ENCODE measurements around the gene ZNF140. TPM values are rescaled to one million over a fixed set of nuclear protein-coding genes. Genes with fewer than 3 reads are reported as not detected.

ZNF140 gene
- total RNA-seq, 4 donors from 2014 or later: 20.7 to 38.1 (median 28.0) TPM

DNA sequence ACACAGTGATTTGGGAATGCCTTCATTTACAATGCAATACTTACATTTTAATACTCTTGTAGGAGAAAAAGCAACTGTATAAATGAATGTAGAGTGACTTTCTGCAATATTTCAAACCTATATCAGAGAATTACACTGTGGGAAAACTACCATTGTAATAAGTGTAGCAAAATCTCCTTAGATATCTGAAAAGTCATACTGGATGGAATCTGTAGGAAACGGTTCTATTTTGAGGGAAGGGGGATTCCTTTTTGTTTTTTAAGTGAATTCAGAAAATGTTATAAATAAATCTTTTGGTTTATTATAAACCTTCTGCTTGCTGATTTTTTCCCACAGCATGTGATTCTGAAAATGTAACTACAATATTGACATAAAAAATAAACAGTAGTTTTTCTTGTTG, 26.4 kb downstream of the ZNF140 start:
- Histone ChIP-seq H3K9me3 (peaks cover 20% of the 10 kb centered on the region), H3K4me3 (replicated peaks in 1 of 3) (no peak overlapping the region), H3K36me3 (peaks cover 47 to 62% of the 10 kb centered on the region in 2 donors), H3K27me3 (no peaks in the 10 kb centered on the region), H3K4me1 (no peaks in the 10 kb centered on the region), H3K27ac (no peak overlapping the region)
- intact Hi-C loops (cut with DNase I): no loop called here
- DNase-seq: no peak
- 95 to 98% methylated on average over 1 of the region's 1 CpG for WGBS, 2 donors
- TF ChIP-seq POLR2A (IDR thresholded peaks at IDR 0.05): no peak
- TF ChIP-seq, protein P1, sequence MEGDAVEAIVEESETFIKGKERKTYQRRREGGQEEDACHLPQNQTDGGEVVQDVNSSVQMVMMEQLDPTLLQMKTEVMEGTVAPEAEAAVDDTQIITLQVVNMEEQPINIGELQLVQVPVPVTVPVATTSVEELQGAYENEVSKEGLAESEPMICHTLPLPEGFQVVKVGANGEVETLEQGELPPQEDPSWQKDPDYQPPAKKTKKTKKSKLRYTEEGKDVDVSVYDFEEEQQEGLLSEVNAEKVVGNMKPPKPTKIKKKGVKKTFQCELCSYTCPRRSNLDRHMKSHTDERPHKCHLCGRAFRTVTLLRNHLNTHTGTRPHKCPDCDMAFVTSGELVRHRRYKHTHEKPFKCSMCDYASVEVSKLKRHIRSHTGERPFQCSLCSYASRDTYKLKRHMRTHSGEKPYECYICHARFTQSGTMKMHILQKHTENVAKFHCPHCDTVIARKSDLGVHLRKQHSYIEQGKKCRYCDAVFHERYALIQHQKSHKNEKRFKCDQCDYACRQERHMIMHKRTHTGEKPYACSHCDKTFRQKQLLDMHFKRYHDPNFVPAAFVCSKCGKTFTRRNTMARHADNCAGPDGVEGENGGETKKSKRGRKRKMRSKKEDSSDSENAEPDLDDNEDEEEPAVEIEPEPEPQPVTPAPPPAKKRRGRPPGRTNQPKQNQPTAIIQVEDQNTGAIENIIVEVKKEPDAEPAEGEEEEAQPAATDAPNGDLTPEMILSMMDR (IDR thresholded peaks at IDR 0.05): no peak

DNA sequence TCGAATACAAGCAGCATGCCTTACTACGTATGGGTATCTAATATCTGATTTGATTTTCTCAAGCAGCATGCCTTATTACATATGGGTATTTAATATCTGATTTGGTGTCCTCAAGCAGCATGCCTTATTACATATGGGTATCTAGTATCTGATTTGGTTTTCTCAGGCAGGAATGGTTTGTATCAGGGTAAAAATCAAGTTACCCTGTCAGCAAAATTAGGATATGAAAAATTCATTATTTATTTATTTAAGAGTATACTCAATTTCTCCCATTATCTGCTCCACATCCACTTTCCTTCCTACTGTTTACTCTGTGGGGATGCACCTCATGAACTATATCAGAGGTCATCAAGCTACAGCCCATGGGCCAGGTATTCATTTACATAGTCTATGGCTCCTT, 27.4 kb downstream of the ZNF140 start:
- Histone ChIP-seq H3K4me1 (no peaks in the 10 kb centered on the region), H3K27me3 (no peaks in the 10 kb centered on the region), H3K4me3 (replicated peaks in 1 of 3) (no peak overlapping the region), H3K27ac (no peak overlapping the region), H3K9me3 (peaks cover 20% of the 10 kb centered on the region), H3K36me3 (peaks cover 37 to 52% of the 10 kb centered on the region in 2 donors)
- no peak for TF ChIP-seq POLR2A (IDR thresholded peaks at IDR 0.05)
- TF ChIP-seq, protein P1 (IDR thresholded peaks at IDR 0.05): no peak
- intact Hi-C loops (cut with DNase I): no loop called here
- 97 to 100% methylated on average over 2 of the region's 2 CpGs for WGBS, 2 donors
- DNase-seq: no peak

DNA sequence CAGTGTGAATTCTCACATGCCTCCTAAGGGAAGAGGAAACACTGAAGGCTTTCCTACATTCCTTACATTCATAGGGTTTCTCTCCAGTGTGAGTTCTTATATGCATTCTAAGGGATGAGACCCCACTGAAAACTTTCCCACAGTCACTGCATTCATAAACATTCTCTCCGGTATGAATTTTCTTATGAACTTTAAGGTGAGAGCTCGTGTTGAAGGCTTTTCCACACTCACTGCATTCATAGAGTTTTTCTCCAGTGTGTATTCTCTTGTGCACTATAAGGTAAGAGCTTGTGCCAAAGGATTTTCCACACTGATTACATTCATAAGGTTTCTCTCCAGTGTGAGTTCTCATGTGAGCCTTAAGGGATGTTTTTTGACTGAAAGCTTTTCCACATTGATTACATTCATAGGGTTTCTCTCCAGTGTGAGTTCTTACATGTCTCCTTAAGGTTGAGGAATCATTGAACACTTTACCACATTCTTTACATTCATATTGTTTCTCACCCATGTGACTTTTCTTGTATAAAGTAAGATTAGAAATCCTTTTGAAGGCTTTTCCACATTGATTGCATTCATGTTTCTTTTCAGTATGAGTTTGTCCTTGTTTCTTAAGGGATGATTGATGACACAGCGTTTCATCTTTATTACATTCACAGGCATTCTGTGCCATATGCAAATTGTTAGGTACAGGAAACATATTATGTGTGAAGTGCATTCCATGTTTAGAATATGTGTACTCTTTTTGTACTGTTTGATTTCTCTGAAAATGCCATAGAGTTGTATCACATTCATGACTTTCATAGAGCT, 39.9 kb downstream of the ZNF140 start:
- no peak overlapping the region for H3K4me3 ChIP-seq (replicated peaks in 1 of 3)
- no peak for TF ChIP-seq POLR2A (IDR thresholded peaks at IDR 0.05)
- TF ChIP-seq, protein P1 (IDR thresholded peaks at IDR 0.05): no peak
- peaks cover 14 to 23% of the 10 kb centered on the region in 2 donors for H3K36me3 ChIP-seq
- no peak for DNase-seq
- H3K27me3 ChIP-seq: no peaks in the 10 kb centered on the region
- intact Hi-C loops (cut with DNase I): no loop called here
- H3K9me3 ChIP-seq: peaks cover 12% of the 10 kb centered on the region
- no peaks in the 10 kb centered on the region for H3K4me1 ChIP-seq
- 94 to 97% methylated on average over 3 of the region's 3 CpGs for WGBS, 2 donors
- no peak overlapping the region for H3K27ac ChIP-seq

DNA sequence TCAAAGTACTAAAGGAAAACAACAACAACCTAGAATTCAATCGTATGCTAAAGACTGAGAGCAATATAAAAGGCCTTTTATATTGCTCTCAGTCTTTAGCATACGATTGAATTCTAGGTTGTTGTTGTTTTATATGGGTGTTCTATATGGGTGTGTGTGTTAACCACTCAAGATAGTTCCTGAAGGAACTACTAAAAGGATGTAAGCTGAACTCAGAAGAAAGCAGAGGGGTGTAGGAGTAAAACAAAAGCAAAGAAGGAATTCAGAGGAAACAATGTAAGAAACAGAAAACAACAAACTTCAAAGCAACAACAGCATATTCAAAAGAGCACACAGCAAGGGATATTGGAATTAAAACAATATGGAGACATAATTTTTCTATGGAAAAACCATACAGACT, 44.0 kb downstream of the ZNF140 start:
- intact Hi-C loops (cut with DNase I): no loop called here
- peaks cover 12% of the 10 kb centered on the region for H3K9me3 ChIP-seq
- H3K36me3 ChIP-seq: peaks cover 14 to 28% of the 10 kb centered on the region in 2 donors
- H3K27me3 ChIP-seq: no peaks in the 10 kb centered on the region
- no peak overlapping the region for H3K4me3 ChIP-seq (replicated peaks in 1 of 3)
- no peak overlapping the region for H3K27ac ChIP-seq
- peaks cover 0 to 4% of the 10 kb centered on the region in 2 donors for H3K4me1 ChIP-seq
- TF ChIP-seq POLR2A (IDR thresholded peaks at IDR 0.05): no peak
- TF ChIP-seq, protein P1 (IDR thresholded peaks at IDR 0.05): no peak
- WGBS, 2 donors: 97 to 99% methylated on average over 2 of the region's 2 CpGs
- no peak for DNase-seq

DNA sequence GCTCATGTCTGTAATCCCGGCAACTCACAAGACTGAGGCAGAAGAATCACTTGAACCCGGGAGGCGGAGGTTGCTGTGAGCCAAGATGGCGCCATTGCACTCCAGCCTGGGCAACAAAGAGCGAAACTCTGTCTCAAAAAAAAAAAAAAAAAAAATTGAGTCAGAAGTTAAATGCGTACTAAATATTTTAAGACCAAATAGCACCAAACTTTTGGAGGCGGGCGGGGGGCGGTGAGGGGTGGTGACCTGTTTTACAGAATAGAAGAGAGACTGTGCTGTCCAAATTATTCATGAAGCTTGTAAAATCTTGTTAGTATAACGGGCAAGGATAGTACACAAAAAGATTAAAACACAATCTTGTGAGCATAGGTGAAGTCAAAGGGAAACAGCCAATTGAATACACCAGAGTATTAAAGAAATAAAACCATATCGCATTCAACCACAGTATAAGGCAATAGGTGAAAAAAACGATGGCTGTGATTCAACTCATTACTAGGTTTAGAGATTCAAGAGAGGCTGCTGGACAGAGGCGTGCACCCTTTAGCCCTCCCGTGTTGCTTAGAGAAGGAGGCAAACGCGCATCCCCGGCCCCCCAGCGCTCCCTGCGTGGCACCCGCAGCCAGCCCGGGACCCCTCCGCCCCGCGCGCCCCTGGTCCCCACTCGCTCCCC, 48.8 kb downstream of the ZNF140 start:
- H3K27ac ChIP-seq: peak overlapping the region; percentile 90 to 95 (median 94)
- H3K36me3 ChIP-seq: peaks cover 0 to 15% of the 10 kb centered on the region in 2 donors
- intact Hi-C loops (cut with DNase I): no loop called here
- H3K9me3 ChIP-seq: no peaks in the 10 kb centered on the region
- H3K4me1 ChIP-seq: peaks cover 6 to 14% of the 10 kb centered on the region in 2 donors
- peak overlapping the region; percentile 37 to 63 (median 44) for H3K4me3 ChIP-seq (replicated peaks in 1 of 3)
- 16 to 17% methylated on average over 24 to 25 of the region's 26 CpGs for WGBS, 2 donors
- DNase-seq: peak; percentile 3 to 12
- TF ChIP-seq, protein P1 (IDR thresholded peaks at IDR 0.05): no peak
- TF ChIP-seq POLR2A (IDR thresholded peaks at IDR 0.05): no peak
- no peaks in the 10 kb centered on the region for H3K27me3 ChIP-seq

Data from thyroid gland (tissue), 4 donors.